Measurements from ENCODE around the gene ZNF518B. TPM values are rescaled to one million over a fixed set of nuclear protein-coding genes. Genes with fewer than 3 reads are reported as not detected.

Gene ZNF518B
- total RNA-seq, 1 donor from 2014 or later, result 44.0 TPM

GRCh38 chr4:10421344-10422055, 35.7 kb downstream of the ZNF518B start:
- no peaks in the 10 kb centered on the region for H3K27me3 Mint-ChIP-seq
- H3K27ac Mint-ChIP-seq, result no peak overlapping the region
- H3K4me3 Mint-ChIP-seq, result no peak overlapping the region
- H3K9me3 Mint-ChIP-seq, result peaks cover 9% of the 10 kb centered on the region
- H3K4me1 Mint-ChIP-seq (ENCODE audit: unreplicated experiment), result no peaks in the 10 kb centered on the region
- H3K36me3 Mint-ChIP-seq, result no peaks in the 10 kb centered on the region
- TF ChIP-seq CTCF (conservative IDR thresholded peaks at IDR 0.05), result no peak
- no peak for DNase-seq (ENCODE audit: extremely low spot score, unreplicated experiment)

- no peak overlapping the region for H3K4me3 Mint-ChIP-seq
- H3K9me3 Mint-ChIP-seq, result peaks cover 7% of the 10 kb centered on the region
- no peaks in the 10 kb centered on the region for H3K36me3 Mint-ChIP-seq
- H3K4me1 Mint-ChIP-seq (ENCODE audit: unreplicated experiment), result peaks cover 4% of the 10 kb centered on the region
- DNase-seq (ENCODE audit: extremely low spot score, unreplicated experiment), result no peak
- no peak for TF ChIP-seq CTCF (conservative IDR thresholded peaks at IDR 0.05)
- H3K27ac Mint-ChIP-seq, result no peak overlapping the region
- H3K27me3 Mint-ChIP-seq, result no peaks in the 10 kb centered on the region
These were observed 39.5 kb downstream of the ZNF518B start for GRCh38 chr4:10417740-10418139.

- H3K36me3 Mint-ChIP-seq, result no peaks in the 10 kb centered on the region
- H3K4me3 Mint-ChIP-seq, result no peak overlapping the region
- H3K4me1 Mint-ChIP-seq (ENCODE audit: unreplicated experiment), result peaks cover 4% of the 10 kb centered on the region
- no peak overlapping the region for H3K27ac Mint-ChIP-seq
- peaks cover 5% of the 10 kb centered on the region for H3K9me3 Mint-ChIP-seq
- DNase-seq (ENCODE audit: extremely low spot score, unreplicated experiment), result no peak
- peaks cover 3% of the 10 kb centered on the region for H3K27me3 Mint-ChIP-seq
- TF ChIP-seq CTCF (conservative IDR thresholded peaks at IDR 0.05), result no peak
These were observed 40.8 kb downstream of the ZNF518B start for GRCh38 chr4:10416441-10416840.

GRCh38 chr4:10413177-10413576, 44.0 kb downstream of the ZNF518B start:
- Mint-ChIP-seq H3K4me1 (ENCODE audit: unreplicated experiment) (peaks cover 4% of the 10 kb centered on the region), H3K4me3 (no peak overlapping the region), H3K27me3 (peaks cover 3% of the 10 kb centered on the region), H3K36me3 (no peaks in the 10 kb centered on the region), H3K27ac (no peak overlapping the region), H3K9me3 (no peaks in the 10 kb centered on the region)
- DNase-seq (ENCODE audit: extremely low spot score, unreplicated experiment), result no peak
- no peak for TF ChIP-seq CTCF (conservative IDR thresholded peaks at IDR 0.05)

- Mint-ChIP-seq H3K4me1 (ENCODE audit: unreplicated experiment) (peaks cover 4% of the 10 kb centered on the region), H3K4me3 (no peak overlapping the region), H3K27me3 (peaks cover 3% of the 10 kb centered on the region), H3K36me3 (no peaks in the 10 kb centered on the region), H3K27ac (no peak overlapping the region), H3K9me3 (no peaks in the 10 kb centered on the region)
- no peak for DNase-seq (ENCODE audit: extremely low spot score, unreplicated experiment)
- no peak for TF ChIP-seq CTCF (conservative IDR thresholded peaks at IDR 0.05)
These were observed 51.6 kb downstream of the ZNF518B start for GRCh38 chr4:10405672-10406071.

All from type B pancreatic cell (in vitro differentiated cells).